NCI-H526 (cell line): ENCODE results near the gene OPCML.

Experiments used
- DNase-seq, 2 experiments: peaks; one replicate each; lab custom pipeline; 2025; lab: John Stamatoyannopoulos, UW

The OPCML gene

GRCh38 chr11:133133606-133134005 is 398.7 kb downstream of the OPCML start:
- DNase-seq, result peak in 1 of 2 experiments; percentile 67

GRCh38 chr11:133133050-133133449 is 399.3 kb downstream of the OPCML start:
- no peak for DNase-seq

GRCh38 chr11:133127741-133128140 is 404.6 kb downstream of the OPCML start:
- no peak for DNase-seq

- no peak for DNase-seq
Observed at GRCh38 chr11:133123796-133124195, 408.5 kb downstream of the OPCML start.

- DNase-seq, result no peak
Observed at GRCh38 chr11:133123366-133123765, 408.9 kb downstream of the OPCML start.

- DNase-seq, result no peak
Observed at GRCh38 chr11:133122256-133122655, 410.0 kb downstream of the OPCML start.

- no peak for DNase-seq
Observed at GRCh38 chr11:133118563-133119268, 413.6 kb downstream of the OPCML start.

- DNase-seq, result no peak
Observed at GRCh38 chr11:133115099-133115498, 417.2 kb downstream of the OPCML start.

- DNase-seq, result no peak
Observed at GRCh38 chr11:133107763-133108162, 424.5 kb downstream of the OPCML start.

GRCh38 chr11:133107136-133107535 is 425.2 kb downstream of the OPCML start:
- no peak for DNase-seq

- DNase-seq, result no peak
Observed at GRCh38 chr11:133106417-133106816, 425.9 kb downstream of the OPCML start.

GRCh38 chr11:133104009-133104744 is 428.1 kb downstream of the OPCML start:
- DNase-seq, result no peak

GRCh38 chr11:133096981-133097380 is 435.3 kb downstream of the OPCML start:
- no peak for DNase-seq

- no peak for DNase-seq
Observed at GRCh38 chr11:133086518-133086917, 445.8 kb downstream of the OPCML start.

GRCh38 chr11:133082841-133083488 is 449.3 kb downstream of the OPCML start:
- peak in 1 of 2 experiments; percentile 72 for DNase-seq

- peak in 1 of 2 experiments; percentile 69 for DNase-seq
Observed at GRCh38 chr11:133082453-133082781, 449.9 kb downstream of the OPCML start.

- DNase-seq, result peak in 1 of 2 experiments; percentile 69
Observed at GRCh38 chr11:133081730-133082452, 450.4 kb downstream of the OPCML start.

GRCh38 chr11:133081020-133081419 is 451.3 kb downstream of the OPCML start:
- peak in 1 of 2 experiments; percentile 55 for DNase-seq

GRCh38 chr11:133078591-133079404 is 453.5 kb downstream of the OPCML start:
- peak; percentile 70 to 91 for DNase-seq

GRCh38 chr11:133078012-133078411 is 454.3 kb downstream of the OPCML start:
- peak in 1 of 2 experiments; percentile 58 for DNase-seq

- DNase-seq, result no peak
Observed at GRCh38 chr11:133075351-133075750, 456.9 kb downstream of the OPCML start.
